GM23338 (cell line): ENCODE data around the gene CCDC178. TPM values are rescaled to one million over a fixed set of nuclear protein-coding genes. Genes with fewer than 3 reads are reported as not detected.

Source experiments
- ATAC-seq: fragments of 200-7000 bp; cut with Tn5 transposase; 3 replicates; pipeline ENCODE4 v1.9.1; 2020
- DNase-seq: peaks from one replicate; pipeline ENCODE4 v3.0.0-alpha.2; 2015; ENCODE audit warnings: low spot score
- H2AFZ ChIP-seq: fragments of 200-600 bp; sonication (generic); 2 replicates; pipeline ENCODE4 v1.8.0; 2016; ENCODE audit warnings: antibody characterized with exemption, mild to moderate bottlenecking, moderate library complexity
- H3F3A ChIP-seq: fragments of 200-600 bp; sonication (generic); replicated peaks from 2 replicates; pipeline ENCODE4 v1.8.0; 2017; ENCODE audit warnings: antibody characterized with exemption, mixed run types, low read depth
- H3K27ac ChIP-seq: fragments of 200-600 bp; sonication (generic); 2 replicates; pipeline ENCODE4 v1.6.1; 2016; ENCODE audit warnings: low read depth
- H3K27me3 ChIP-seq: fragments of 200-600 bp; sonication (generic); 2 replicates; pipeline ENCODE4 v1.8.0; 2016; ENCODE audit warnings: mild to moderate bottlenecking, mixed run types, moderate library complexity; ENCODE audit not compliant: insufficient read depth
- H3K36me3 ChIP-seq: fragments of 200-600 bp; sonication (generic); 2 replicates; pipeline ENCODE4 v1.8.0; 2016; ENCODE audit warnings: mild to moderate bottlenecking; ENCODE audit not compliant: insufficient read depth
- H3K4me1 ChIP-seq: fragments of 200-600 bp; sonication (generic); 2 replicates; pipeline ENCODE4 v1.8.0; 2016; ENCODE audit warnings: mild to moderate bottlenecking, moderate library complexity; ENCODE audit not compliant: insufficient read depth
- H3K4me2 ChIP-seq: fragments of 200-600 bp; sonication (generic); 2 replicates; pipeline ENCODE4 v1.7.1; 2017; ENCODE audit warnings: mixed run types
- H3K4me3 ChIP-seq: fragments of 200-600 bp; sonication (generic); 2 replicates; pipeline ENCODE4 v1.6.1; 2016; ENCODE audit warnings: mixed run types
- H3K79me2 ChIP-seq: fragments of 200-600 bp; sonication (generic); replicated peaks from 2 replicates; pipeline ENCODE4 v1.8.0; 2017; ENCODE audit warnings: mild to moderate bottlenecking; ENCODE audit not compliant: insufficient read depth
- H3K9me2 ChIP-seq: fragments of 200-600 bp; sonication (generic); 2 replicates; pipeline ENCODE4 v1.8.0; 2017; ENCODE audit not compliant: insufficient read depth
- H4K20me1 ChIP-seq: fragments of 200-600 bp; sonication (generic); replicated peaks from 2 replicates; pipeline ENCODE4 v1.8.0; 2017; ENCODE audit warnings: mild to moderate bottlenecking; ENCODE audit not compliant: insufficient read depth
- H3K27ac Mint-ChIP-seq: 2 replicates; pipeline ENCODE4 v1.8.0; 2020; ENCODE audit warnings: inconsistent platforms, mild to moderate bottlenecking, moderate library complexity, mixed read lengths
- H3K27me3 Mint-ChIP-seq: 3 replicates; pipeline ENCODE4 v1.8.0; 2022; ENCODE audit warnings: low read depth, mild to moderate bottlenecking, moderate library complexity, mixed read lengths, inconsistent platforms; ENCODE audit not compliant: insufficient read depth, poor library complexity
- H3K36me3 Mint-ChIP-seq: 3 replicates; pipeline ENCODE4 v1.8.0; 2021; ENCODE audit warnings: low read depth, mild to moderate bottlenecking, inconsistent platforms, moderate library complexity, mixed read lengths
- H3K4me1 Mint-ChIP-seq: 3 replicates; pipeline ENCODE4 v1.8.0; 2020; ENCODE audit warnings: mild to moderate bottlenecking, inconsistent platforms, mixed read lengths
- H3K4me3 Mint-ChIP-seq: 3 replicates; pipeline ENCODE4 v1.8.0; 2021; ENCODE audit warnings: moderate library complexity, mild to moderate bottlenecking, inconsistent platforms, mixed read lengths
- H3K9me3 Mint-ChIP-seq: 3 replicates; pipeline ENCODE4 v1.8.0; 2020; ENCODE audit warnings: moderate library complexity, mild to moderate bottlenecking, inconsistent platforms, mixed read lengths
- CREB1 ChIP-seq: fragments of 250-450 bp; sonication (Bioruptor Pico); IDR thresholded peaks from 2 replicates; pipeline ENCODE4 v1.5.0; 2020; ENCODE audit warnings: low read depth, mild to moderate bottlenecking, moderate library complexity
- CTCF ChIP-seq, 2 experiments: fragments of 200-600 bp in 1 of 2; sonication (generic) in 1 of 2; conservative IDR thresholded peaks; 2 replicates each; pipeline versions ENCODE4 v1.5.1 to v1.6.1; 2016 to 2017; ENCODE audit warnings: antibody characterized with exemption in 2 of 2, low read depth in 2 of 2, mild to moderate bottlenecking in 2 of 2, moderate library complexity in 1 of 2
- ETS1 ChIP-seq: IDR thresholded peaks from 2 replicates; pipeline ENCODE4 v1.6.1; 2016; ENCODE audit warnings: antibody characterized with exemption
- EZH2phosphoT487 ChIP-seq: fragments of 200-600 bp; sonication (generic); IDR thresholded peaks from one replicate; pipeline ENCODE4 v1.8.1; 2018; ENCODE audit warnings: antibody characterized with exemption; ENCODE audit not compliant: unreplicated experiment
- JUNB ChIP-seq: IDR thresholded peaks from one replicate; pipeline ENCODE4 v1.6.1; 2016; ENCODE audit warnings: antibody characterized with exemption; ENCODE audit not compliant: unreplicated experiment
- NANOG ChIP-seq: IDR thresholded peaks from 2 replicates; pipeline ENCODE4 v1.6.1; 2016; ENCODE audit warnings: antibody characterized with exemption, borderline replicate concordance
- REST ChIP-seq: IDR thresholded peaks from one replicate; pipeline ENCODE4 v1.6.1; 2018; ENCODE audit warnings: antibody characterized with exemption; ENCODE audit not compliant: unreplicated experiment
- ZNF114 ChIP-seq: fragments of 250-450 bp; sonication (Bioruptor Pico); IDR thresholded peaks from 2 replicates; pipeline ENCODE4 v1.5.0; 2020; ENCODE audit warnings: mild to moderate bottlenecking, moderate library complexity
- polyA plus RNA-seq: library from polyadenylated mRNA; unstranded; fragments of >200 nt; fragmentation: Nextera tagmentation; extraction: Ambion mirVana; gene quantifications from 2 replicates; pipeline ENCODE4 v1.2.1, GENCODE V29; 2016
- total RNA-seq: library from RNA; depleted of rRNA; stranded (reverse); fragments of >200 nt; shearing (Covaris generic); gene quantifications from 2 replicates; pipeline ENCODE4 v1.2.3, GENCODE V29; 2014

Gene CCDC178
- total and polyA plus RNA-seq, 2 experiments from 2014 or later = 0.17 to 0.24 TPM

DNA sequence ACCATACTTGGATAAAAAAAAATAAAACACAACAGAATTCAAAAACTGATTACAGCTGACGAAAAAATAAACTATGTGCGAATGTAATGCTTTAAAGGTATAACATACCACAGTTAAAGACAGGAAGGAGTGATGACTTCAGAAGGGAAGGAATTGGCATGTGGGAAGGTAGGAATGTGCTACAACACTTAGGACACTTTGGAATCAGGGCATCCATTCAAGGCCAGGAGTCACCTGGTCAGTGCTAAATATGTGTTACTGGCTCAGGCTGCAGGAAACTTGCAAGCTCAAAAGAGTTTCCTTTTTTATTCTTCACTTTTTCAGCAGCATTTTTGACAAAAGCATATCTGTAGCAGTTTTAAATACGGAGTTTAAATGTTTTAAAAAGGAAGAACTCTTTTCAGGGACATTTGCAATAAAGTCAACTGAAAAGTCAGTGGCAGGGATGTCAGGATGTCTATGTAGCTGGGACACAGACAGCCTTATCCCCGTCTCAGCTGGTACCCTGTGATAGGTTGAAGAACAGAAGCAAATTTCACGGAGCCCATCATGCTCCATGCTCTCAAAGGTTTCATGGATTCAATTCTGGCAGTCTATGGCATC, 529.7 kb downstream of the CCDC178 start (continued):
- no peak for TF ChIP-seq REST

GRCh38 chr18:32909798-32910561, 530.5 kb downstream of the CCDC178 start:
- H3K79me2 ChIP-seq = no peaks in the 10 kb centered on the region
- H3F3A ChIP-seq = no peaks in the 10 kb centered on the region
- H3K27me3 Mint-ChIP-seq = peaks cover under 1% of the 10 kb centered on the region
- H3K27ac Mint-ChIP-seq = no peak overlapping the region
- peaks cover 4% of the 10 kb centered on the region for H3K4me1 ChIP-seq
- no peaks in the 10 kb centered on the region; the same call in 2 of the 3 replicates for H3K9me3 Mint-ChIP-seq
- no peaks in the 10 kb centered on the region for H3K27me3 ChIP-seq
- no peaks in the 10 kb centered on the region for H4K20me1 ChIP-seq
- no peak overlapping the region for H2AFZ ChIP-seq
- ATAC-seq (no peak), DNase-seq (no peak)
- H3K4me3 Mint-ChIP-seq = no peak overlapping the region
- H3K4me1 Mint-ChIP-seq = peaks cover 11% of the 10 kb centered on the region
- no peak overlapping the region for H3K4me2 ChIP-seq
- H3K36me3 Mint-ChIP-seq = no peaks in the 10 kb centered on the region
- H3K27ac ChIP-seq = no peak overlapping the region
- H3K36me3 ChIP-seq = no peaks in the 10 kb centered on the region
- 0 out of 2 replicates have a peak, but pooled peaks cover 4% of the 10 kb centered on the region for H3K9me2 ChIP-seq
- no peak overlapping the region for H3K4me3 ChIP-seq
- TF ChIP-seq ETS1 (no peak), CREB1 (CRISPR knock-in tag) (no peak), EZH2phosphoT487 (no peak), JUNB (no peak), CTCF (conservative IDR thresholded peaks at IDR 0.05; ENCODE audit: low read depth in 2 of 2) (no peak), ZNF114 (CRISPR knock-in tag) (no peak), REST (no peak), NANOG (no peak)
